GM15510 (cell line): ENCODE results near the gene SUMO1.

Experiments
- POLR2A ChIP-seq: IDR thresholded peaks from 3 replicates; pipeline ENCODE4 v1.6.1; 2011; ENCODE audit warnings: borderline replicate concordance; ENCODE audit not compliant: insufficient read length; ENCODE audit errors: extremely low read depth

Gene SUMO1

DNA sequence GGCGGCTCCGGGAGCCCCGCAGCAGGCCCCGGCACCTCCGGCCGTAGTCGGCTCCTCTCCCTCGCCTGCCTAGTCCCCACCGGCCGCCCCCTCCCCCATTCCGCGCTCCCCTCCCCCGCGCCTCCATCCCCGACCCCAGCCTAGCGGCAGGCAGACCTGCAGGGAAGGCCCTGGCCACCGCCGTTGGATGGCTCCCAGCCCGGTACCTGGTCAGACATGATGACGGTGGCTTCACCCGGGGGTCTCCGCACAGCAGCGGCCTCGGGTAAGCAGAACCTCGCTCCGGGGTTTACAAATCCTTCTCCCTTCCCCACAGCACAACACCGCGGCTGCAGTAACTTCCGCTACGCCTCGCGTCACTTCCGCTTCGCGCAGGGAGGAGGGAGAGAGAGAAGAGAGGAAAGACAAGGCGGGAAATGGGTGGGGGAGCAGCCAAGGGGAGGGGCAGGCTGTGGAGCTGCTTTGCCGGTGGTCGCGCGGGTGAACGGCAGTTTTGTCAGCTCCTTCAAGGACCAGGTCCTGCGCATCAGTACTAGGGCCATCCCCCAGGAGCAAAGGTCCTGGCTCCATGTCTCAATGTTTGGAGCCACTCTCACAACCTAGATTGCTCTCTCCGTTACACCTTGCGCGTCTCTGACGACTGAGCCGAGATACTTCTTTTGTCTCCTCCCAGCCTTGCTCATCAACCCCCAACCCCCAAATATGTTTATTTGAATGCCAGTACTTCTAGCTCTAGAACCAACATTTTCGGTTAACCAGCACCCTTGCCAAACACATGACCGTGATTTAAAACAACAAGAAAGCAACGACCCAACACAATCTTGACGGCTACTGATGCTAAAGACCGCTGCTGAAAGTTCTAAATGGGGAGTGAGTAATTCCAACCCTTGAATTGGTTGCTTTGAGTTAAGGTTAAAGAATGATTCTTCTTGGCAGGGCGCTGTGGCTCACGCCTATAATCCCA, at the start of gene SUMO1:
Gene SUMO1 (minus strand): TSS at position 364 of the 964 bp plus-strand sequence. CDS start 146 bp downstream, at position 218.
- TF ChIP-seq POLR2A = peak; percentile 76

GRCh38 chr2:202286595-202286994, 48.2 kb upstream of the SUMO1 start:
- TF ChIP-seq POLR2A = no peak

DNA sequence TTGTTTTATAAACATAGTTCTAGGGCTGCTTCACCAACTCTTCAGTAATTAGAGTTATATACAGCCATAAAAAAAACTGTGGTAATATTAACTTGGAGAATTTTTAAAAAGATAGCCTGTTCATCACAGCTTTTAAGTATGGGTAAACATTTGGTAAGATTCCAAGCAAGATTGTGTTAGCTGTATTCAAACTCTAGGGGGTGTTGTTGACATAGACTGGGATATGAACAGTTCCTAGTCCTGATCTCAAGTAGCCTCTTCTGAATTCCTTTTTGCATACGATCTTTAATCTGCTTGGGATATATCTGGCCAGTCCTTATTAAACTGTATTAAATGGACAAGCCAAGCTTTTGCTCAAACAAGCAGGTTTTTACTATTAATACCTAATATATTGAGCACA, 40.5 kb upstream of the SUMO1 start:
- TF ChIP-seq POLR2A = no peak

DNA sequence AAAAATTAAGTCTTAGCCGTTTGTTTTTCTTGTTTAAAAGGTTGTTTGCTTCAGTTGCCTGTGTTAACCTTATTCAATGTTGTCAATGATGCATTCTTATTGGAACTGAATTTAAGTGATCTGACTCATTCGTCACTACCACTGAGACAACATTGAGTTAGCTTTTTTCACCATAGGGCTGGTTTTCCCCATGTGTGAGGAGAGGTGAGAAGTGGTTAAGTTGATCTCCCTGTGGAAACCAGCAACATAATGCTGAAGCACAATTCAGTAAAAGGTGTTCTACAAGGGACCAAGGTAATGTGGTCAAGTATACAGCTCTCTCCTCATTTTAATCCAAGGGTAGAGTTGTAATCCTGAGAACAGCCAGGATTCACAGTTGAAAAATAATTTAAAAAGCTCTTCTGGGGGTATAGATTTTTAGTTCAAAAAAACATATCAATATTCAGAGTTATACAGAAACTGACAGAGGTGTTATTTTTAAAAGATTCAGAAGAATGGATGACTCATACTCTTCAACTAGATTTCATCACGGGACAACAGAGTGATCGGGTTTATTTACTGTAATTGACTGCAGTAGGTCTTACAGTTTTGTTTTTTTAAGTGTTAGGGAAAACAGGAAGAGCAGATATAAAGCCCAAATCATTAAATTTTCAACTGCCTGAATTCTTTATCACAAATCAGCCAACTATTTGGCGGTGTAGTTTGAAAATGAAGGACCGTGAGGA, 39.8 kb upstream of the SUMO1 start:
- TF ChIP-seq POLR2A = no peak

- no peak for TF ChIP-seq POLR2A
Observed at GRCh38 chr2:202270487-202270886, 32.1 kb upstream of the SUMO1 start.

DNA sequence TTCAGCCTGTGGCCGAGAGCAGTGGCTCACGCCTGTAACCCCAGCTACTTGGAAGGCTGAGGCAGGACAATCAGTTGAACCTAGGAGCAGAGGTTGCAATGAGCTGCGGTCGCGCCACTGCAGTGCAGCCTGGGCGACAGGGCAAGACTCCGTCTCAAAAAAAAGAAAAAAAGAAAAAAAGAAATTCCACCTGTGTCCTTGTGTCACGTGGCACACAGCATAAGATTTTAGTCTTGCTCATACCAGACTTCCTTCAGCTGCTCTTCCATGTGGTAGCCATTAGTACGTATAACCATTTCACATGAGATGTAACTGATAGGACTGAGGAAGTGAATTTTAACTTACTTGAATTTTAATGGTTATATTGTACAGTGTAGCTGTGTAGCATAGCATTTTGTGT, 31.2 kb upstream of the SUMO1 start:
- no peak for TF ChIP-seq POLR2A

DNA sequence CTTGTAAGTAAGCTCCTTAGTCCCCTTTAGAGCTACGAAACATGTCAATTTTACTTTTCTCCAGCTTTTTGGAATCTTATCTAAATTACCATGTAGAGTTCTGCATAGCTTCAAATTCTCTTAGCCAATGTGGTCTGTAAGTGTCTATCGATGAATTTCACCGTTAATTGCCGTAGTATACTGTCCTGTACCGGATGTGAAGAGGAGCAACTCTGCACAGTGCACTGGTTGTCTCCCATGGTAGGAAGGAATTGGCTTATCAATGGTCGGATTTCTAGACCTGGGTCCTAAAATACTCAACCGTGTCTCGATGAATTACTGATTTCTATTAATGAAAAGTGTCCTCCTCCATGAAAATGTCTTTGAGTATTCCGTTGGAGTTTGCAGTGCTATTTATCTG, 29.1 kb upstream of the SUMO1 start:
- no peak for TF ChIP-seq POLR2A

GRCh38 chr2:202265467-202266277, 27.3 kb upstream of the SUMO1 start, which contains the start of gene NOP58:
TSS of gene NOP58 (plus strand) at chr2:202265763. CDS start at chr2:202265942, 179 bp downstream.
- peak; percentile 97 for TF ChIP-seq POLR2A

- TF ChIP-seq POLR2A = no peak
Observed at GRCh38 chr2:202261531-202261930, 23.1 kb upstream of the SUMO1 start.

- no peak for TF ChIP-seq POLR2A
Observed at GRCh38 chr2:202251494-202251893, 13.1 kb upstream of the SUMO1 start.

DNA sequence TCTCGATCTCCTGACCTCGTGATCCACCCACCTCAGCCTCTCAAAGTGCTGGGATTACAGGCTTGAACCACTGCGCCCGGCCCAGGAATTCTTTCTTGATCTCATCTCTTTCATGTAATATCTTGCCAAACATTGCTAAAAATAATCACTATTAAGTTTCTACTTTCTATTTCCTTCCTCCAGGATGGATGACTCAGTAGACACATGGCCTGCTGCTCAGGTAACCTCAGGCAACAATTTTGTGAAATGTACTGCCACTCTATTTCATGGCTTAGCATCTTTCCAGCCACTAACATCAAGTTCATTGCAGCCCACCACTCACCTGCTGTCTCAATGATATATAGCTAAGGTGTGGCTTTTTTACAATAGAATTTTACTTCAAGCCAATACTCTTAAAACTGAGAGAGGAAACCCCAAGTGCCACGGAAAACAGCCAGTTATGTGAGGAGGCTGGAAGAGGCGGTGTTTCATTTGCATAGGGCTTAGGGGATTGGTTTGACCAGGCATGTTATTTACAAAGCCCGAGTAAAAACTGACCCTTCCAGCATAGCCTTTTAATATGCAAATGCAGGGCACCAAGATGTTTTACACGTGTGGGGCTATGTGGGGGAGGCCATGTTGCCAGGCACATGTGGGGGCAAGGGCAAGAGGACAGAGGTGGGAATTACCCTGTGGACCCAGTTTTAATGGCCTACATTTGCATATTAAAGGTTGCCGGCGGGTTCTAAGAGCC, 11.3 kb upstream of the SUMO1 start:
- TF ChIP-seq POLR2A = no peak

- TF ChIP-seq POLR2A = no peak
Observed at GRCh38 chr2:202237787-202238233, 587 bp downstream of the SUMO1 start.

- no peak for TF ChIP-seq POLR2A
Observed at GRCh38 chr2:202221873-202222272, 16.5 kb downstream of the SUMO1 start.

DNA sequence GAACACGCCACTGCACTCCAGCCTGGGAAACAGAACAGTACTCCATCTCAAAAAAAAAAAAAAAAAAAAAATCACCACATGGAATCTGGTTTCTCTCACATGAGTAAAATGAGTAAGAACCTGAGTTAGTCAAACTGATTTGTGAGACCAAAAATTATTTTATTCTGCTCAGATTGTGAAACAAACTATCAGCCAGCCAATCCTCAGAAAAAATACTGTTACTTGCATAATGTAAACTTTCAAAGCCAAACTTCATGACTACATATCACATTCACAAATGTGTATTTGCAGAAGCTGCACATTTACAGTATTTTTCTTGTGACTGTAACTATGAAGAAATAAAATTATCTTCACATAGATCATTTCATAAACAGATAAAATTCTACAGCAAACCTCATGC, 23.2 kb downstream of the SUMO1 start:
- TF ChIP-seq POLR2A = no peak
